ENCODE data around the gene OR2F2.
A peak's percentile ranks its signal among the peaks of the same experiment; 100 is the strongest.

Gene OR2F2

GRCh38 chr7:143934526-143935325 is at the start of gene OR2F2:
TSS of gene OR2F2 (plus strand) at chr7:143935233. CDS start at chr7:143935233, 0 bp downstream.
- DNase-seq (ENCODE audit: low read depth) = no peak

GRCh38 chr7:143885951-143886350 is 49.1 kb upstream of the OR2F2 start:
- DNase-seq (ENCODE audit: low read depth) = no peak

- no peak for DNase-seq (ENCODE audit: low read depth)
Observed at GRCh38 chr7:143886826-143887477, 48.1 kb upstream of the OR2F2 start.

GRCh38 chr7:143889068-143889467 is 46.0 kb upstream of the OR2F2 start:
- DNase-seq (ENCODE audit: low read depth) = no peak

- DNase-seq (ENCODE audit: low read depth) = no peak
Observed at GRCh38 chr7:143890558-143890957, 44.5 kb upstream of the OR2F2 start.

- no peak for DNase-seq (ENCODE audit: low read depth)
Observed at GRCh38 chr7:143891457-143891856, 43.6 kb upstream of the OR2F2 start.

- DNase-seq (ENCODE audit: low read depth) = no peak
Observed at GRCh38 chr7:143892527-143893300, 42.3 kb upstream of the OR2F2 start.

- no peak for DNase-seq (ENCODE audit: low read depth)
Observed at GRCh38 chr7:143896667-143897066, 38.4 kb upstream of the OR2F2 start.

- DNase-seq (ENCODE audit: low read depth) = no peak
Observed at GRCh38 chr7:143898810-143899209, 36.2 kb upstream of the OR2F2 start.

GRCh38 chr7:143900230-143900766 is 34.7 kb upstream of the OR2F2 start:
- DNase-seq (ENCODE audit: low read depth) = no peak

- no peak for DNase-seq (ENCODE audit: low read depth)
Observed at GRCh38 chr7:143901332-143901667, 33.7 kb upstream of the OR2F2 start.

- DNase-seq (ENCODE audit: low read depth) = peak; percentile 76
Observed at GRCh38 chr7:143901668-143902331, 33.2 kb upstream of the OR2F2 start, which contains the start of gene TCAF1. TSS of gene TCAF1 (minus strand) at chr7:143902176. CDS start at chr7:143876608, 25,568 bp downstream.

- no peak for DNase-seq (ENCODE audit: low read depth)
Observed at GRCh38 chr7:143902332-143902899, 32.6 kb upstream of the OR2F2 start.

GRCh38 chr7:143905509-143905908 is 29.5 kb upstream of the OR2F2 start:
- no peak for DNase-seq (ENCODE audit: low read depth)

GRCh38 chr7:143906151-143906550 is 28.9 kb upstream of the OR2F2 start:
- no peak for DNase-seq (ENCODE audit: low read depth)

GRCh38 chr7:143906895-143907294 is 28.1 kb upstream of the OR2F2 start:
- no peak for DNase-seq (ENCODE audit: low read depth)

- no peak for DNase-seq (ENCODE audit: low read depth)
Observed at GRCh38 chr7:143908120-143908519, 26.9 kb upstream of the OR2F2 start.

GRCh38 chr7:143909863-143910262 is 25.2 kb upstream of the OR2F2 start:
- DNase-seq (ENCODE audit: low read depth) = no peak

- DNase-seq (ENCODE audit: low read depth) = no peak
Observed at GRCh38 chr7:143910473-143911248, 24.4 kb upstream of the OR2F2 start.

- DNase-seq (ENCODE audit: low read depth) = no peak
Observed at GRCh38 chr7:143913945-143914615, 21.0 kb upstream of the OR2F2 start.

Data from CMK (cell line).